SKM-1 (cell line): ENCODE data around the gene MED9.

Experiments used
- DNase-seq: peaks from one replicate; lab custom pipeline; 2025; ENCODE audit not compliant: unreplicated experiment; lab: John Stamatoyannopoulos, UW

MED9 gene

GRCh38 chr17:17535957-17536356 lies 59.2 kb downstream of the MED9 start:
- DNase-seq: no peak

GRCh38 chr17:17536702-17537101 lies 59.9 kb downstream of the MED9 start:
- no peak for DNase-seq

DNA sequence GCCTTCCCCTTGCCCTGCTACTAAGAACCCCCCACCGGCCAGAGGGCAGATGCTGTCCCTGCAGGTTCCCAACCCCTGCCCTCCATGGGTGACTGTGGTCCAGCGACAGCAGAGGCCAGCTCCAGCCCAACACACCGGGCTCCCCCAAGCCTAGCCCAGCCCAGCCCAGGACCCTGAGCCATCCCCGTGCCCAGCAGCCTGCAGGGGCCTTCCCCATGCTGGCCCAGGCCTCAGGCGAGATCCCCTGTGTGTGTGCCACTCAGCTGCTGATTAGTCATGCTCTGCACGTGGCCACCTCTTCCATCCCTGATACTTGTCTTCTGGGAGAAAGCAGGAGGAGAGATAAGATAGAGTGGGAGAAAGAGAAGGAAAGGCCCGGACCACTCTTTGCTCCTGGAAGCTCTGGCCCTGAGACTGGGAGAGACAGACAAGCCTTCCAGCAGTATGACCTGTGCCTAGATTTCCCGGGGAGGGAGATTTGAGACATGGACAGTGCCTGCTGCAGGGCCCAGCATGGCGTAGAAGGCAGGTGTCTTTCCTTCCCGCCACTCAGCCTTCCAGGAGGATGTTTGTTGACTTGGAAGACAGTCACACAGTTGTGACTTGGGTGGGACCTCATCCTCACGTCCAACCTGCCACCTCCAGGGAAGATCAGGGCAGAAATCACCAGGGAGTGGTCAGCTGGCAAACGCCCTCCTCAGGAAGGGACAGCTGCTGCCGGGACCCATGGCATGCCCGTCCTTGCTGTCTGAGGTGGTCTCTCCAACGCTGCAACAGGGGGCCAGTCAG lies 60.7 kb downstream of the MED9 start:
- DNase-seq: no peak

- DNase-seq: no peak
Measured at GRCh38 chr17:17538417-17539391, 61.9 kb downstream of the MED9 start.

- no peak for DNase-seq
Measured at GRCh38 chr17:17539591-17539990, 62.8 kb downstream of the MED9 start.

GRCh38 chr17:17540278-17540906 lies 63.6 kb downstream of the MED9 start:
- no peak for DNase-seq

DNA sequence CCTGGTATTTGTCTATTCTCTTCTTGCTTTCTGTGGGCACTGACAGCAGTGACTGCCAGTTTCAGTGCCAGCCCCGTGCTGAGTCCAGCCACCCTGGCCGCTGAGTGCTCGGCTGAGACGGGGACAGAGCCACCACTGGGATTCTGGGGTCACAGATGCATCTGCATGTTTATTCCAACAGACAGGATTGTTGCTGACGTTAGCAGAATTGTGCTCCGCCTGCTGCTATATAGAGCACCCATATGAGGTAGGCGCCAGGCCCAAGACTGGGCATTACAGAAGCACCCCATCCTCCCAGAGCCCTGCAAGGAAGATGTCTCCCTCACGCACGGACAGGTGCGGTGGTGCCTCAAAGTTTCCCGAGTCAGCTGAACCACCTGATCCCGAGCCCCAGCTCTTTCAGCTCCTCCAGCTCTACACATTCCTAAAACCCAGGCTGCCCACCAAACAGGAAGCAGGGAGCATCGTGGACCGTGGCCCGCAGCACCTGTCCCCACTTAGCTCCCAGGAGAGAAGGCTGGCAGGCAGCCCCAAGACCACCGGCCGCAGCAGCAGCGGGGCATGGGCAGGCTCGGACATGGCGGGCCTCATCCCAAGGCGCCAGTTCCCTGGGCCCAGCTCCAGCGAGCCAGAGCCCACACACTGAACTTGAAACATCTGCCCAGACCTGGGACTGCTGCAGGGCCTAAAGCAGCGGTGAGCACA lies 64.3 kb downstream of the MED9 start:
- no peak for DNase-seq

GRCh38 chr17:17541640-17542001 lies 64.8 kb downstream of the MED9 start:
- no peak for DNase-seq
